Gastroesophageal sphincter (tissue), 4 donors: ENCODE data around the gene OVOL2. TPM values are rescaled to one million over a fixed set of nuclear protein-coding genes. Genes with fewer than 3 reads are reported as not detected.

Source experiments
- ATAC-seq: fragments of 150-250 bp; one replicate; pipeline ENCODE4 v1.9.1; 2016; ENCODE audit warnings: mild to moderate bottlenecking, moderate library complexity
- H3K27ac ChIP-seq, 4 donors: fragments of 200-600 bp; sonication (generic) in 3 of 4; 1 replicate in 3 of 4; 2 replicates in 1 of 4; pipeline ENCODE4 v1.5.1; 2016 to 2019
- H3K27me3 ChIP-seq: fragments of 200-600 bp; sonication (generic); one replicate; pipeline ENCODE4 v1.5.1; 2019
- H3K36me3 ChIP-seq, 2 donors: fragments of 200-600 bp; sonication (generic); one replicate each; pipeline ENCODE4 v1.5.1; 2019; ENCODE audit warnings: control low read depth in 1 of 2
- H3K4me1 ChIP-seq, 3 donors: fragments of 200-600 bp; sonication (generic); 1 replicate in 2 of 3; 2 replicates in 1 of 3; pipeline ENCODE4 v1.5.1; 2016 to 2019; ENCODE audit warnings: control low read depth in 2 of 3
- H3K4me3 ChIP-seq, 2 donors: fragments of 200-600 bp; sonication (generic); one replicate each; pipeline ENCODE4 v1.5.1; 2019; ENCODE audit warnings: mild to moderate bottlenecking in 1 of 2, moderate library complexity in 1 of 2
- H3K9me3 ChIP-seq, 3 donors: fragments of 200-600 bp; sonication (generic); one replicate each; pipeline ENCODE4 v1.5.1; 2017 to 2019; ENCODE audit warnings: control low read depth in 2 of 3
- CTCF ChIP-seq, 4 experiments: fragments of 200-600 bp in 2 of 4; fragments of 450-650 bp in 2 of 4; sonication (generic) in 1 of 4; IDR thresholded peaks; one replicate each; pipeline ENCODE4 v1.5.1; 2017 to 2019; ENCODE audit warnings: antibody characterized with exemption in 4 of 4, mild to moderate bottlenecking in 2 of 4, moderate library complexity in 2 of 4
- EP300 ChIP-seq: sonication (generic); formaldehyde crosslinking; IDR thresholded peaks from one replicate; pipeline ENCODE4 v1.6.1; 2017; ENCODE audit warnings: antibody characterized with exemption, mild to moderate bottlenecking
- POLR2A ChIP-seq, 2 donors: fragments of 450-650 bp; IDR thresholded peaks; one replicate each; pipeline ENCODE4 v1.6.1; 2017; ENCODE audit warnings: antibody characterized with exemption in 2 of 2, mild to moderate bottlenecking in 2 of 2, moderate library complexity in 1 of 2
- POLR2AphosphoS5 ChIP-seq: sonication (generic); formaldehyde crosslinking; IDR thresholded peaks from one replicate; pipeline ENCODE4 v1.6.1; 2017; ENCODE audit warnings: antibody characterized with exemption
- WGBS, 2 donors: methylation state at CpG; one replicate each; pipeline ENCODE4 v1.1.5; 2018; ENCODE audit warnings: low coverage in 1 of 2; 5-methylcytosine and 5-hydroxymethylcytosine counted together
- total RNA-seq, 4 donors: library from RNA; depleted of rRNA; stranded (reverse); fragments of >200 nt; gene quantifications; one replicate each; pipeline ENCODE4 v1.1.0, GENCODE V29; 2016

Gene OVOL2
- total RNA-seq, 4 donors from 2014 or later = 0.69 TPM; not detected in 3

- H3K4me3 ChIP-seq = no peak overlapping the region
- no peak for ATAC-seq
- WGBS, 2 donors = 0 to 3% methylated on average over 1 to 6 of the region's 14 CpGs
- no peaks in the 10 kb centered on the region for H3K36me3 ChIP-seq
- TF ChIP-seq CTCF (IDR thresholded peaks at IDR 0.05) = no peak
- no peak for TF ChIP-seq EP300
- no peak for TF ChIP-seq POLR2AphosphoS5
- no peak for TF ChIP-seq POLR2A (IDR thresholded peaks at IDR 0.05)
- H3K4me1 ChIP-seq = peaks cover 0 to 36% (median 19%) of the 10 kb centered on the region in 3 donors
- H3K27me3 ChIP-seq = peaks cover 100% of the 10 kb centered on the region
- no peaks in the 10 kb centered on the region for H3K9me3 ChIP-seq
- no peak overlapping the region for H3K27ac ChIP-seq
Measured at GRCh38 chr20:18057994-18058349, 256 bp upstream of the OVOL2 start.

GRCh38 chr20:18056174-18057100, 1.3 kb downstream of the OVOL2 start:
- H3K27me3 ChIP-seq = peaks cover 91% of the 10 kb centered on the region
- peak; percentile 13 for ATAC-seq
- WGBS, 2 donors = no CpG with 5 or more reads among the region's 103 CpGs
- H3K27ac ChIP-seq = no peak overlapping the region
- TF ChIP-seq CTCF (IDR thresholded peaks at IDR 0.05) = no peak
- TF ChIP-seq POLR2AphosphoS5 = no peak
- no peak for TF ChIP-seq EP300
- TF ChIP-seq POLR2A (IDR thresholded peaks at IDR 0.05) = no peak
- H3K36me3 ChIP-seq = no peaks in the 10 kb centered on the region
- peaks cover 0 to 36% (median 19%) of the 10 kb centered on the region in 3 donors for H3K4me1 ChIP-seq
- peak overlapping the region; percentile 4 to 50 for H3K4me3 ChIP-seq
- H3K9me3 ChIP-seq = no peaks in the 10 kb centered on the region

- H3K9me3 ChIP-seq = no peaks in the 10 kb centered on the region
Measured at GRCh38 chr20:18055261-18055660, 2.5 kb downstream of the OVOL2 start.

GRCh38 chr20:18052856-18053255, 4.9 kb downstream of the OVOL2 start:
- WGBS, 2 donors = 80 to 87% methylated on average over 3 to 4 of the region's 4 CpGs
- peaks cover 66% of the 10 kb centered on the region for H3K27me3 ChIP-seq
- H3K27ac ChIP-seq = no peak overlapping the region
- peaks cover 0 to 20% (median 14%) of the 10 kb centered on the region in 3 donors for H3K4me1 ChIP-seq
- no peaks in the 10 kb centered on the region for H3K36me3 ChIP-seq
- no peak for TF ChIP-seq CTCF (IDR thresholded peaks at IDR 0.05)
- TF ChIP-seq POLR2A (IDR thresholded peaks at IDR 0.05) = no peak
- no peak for TF ChIP-seq EP300
- no peak for TF ChIP-seq POLR2AphosphoS5
- H3K4me3 ChIP-seq = no peak overlapping the region
- H3K9me3 ChIP-seq = no peaks in the 10 kb centered on the region
- no peak for ATAC-seq

More at GRCh38 chr20:18055261-18055660, 2.5 kb downstream of the OVOL2 start:
- Histone ChIP-seq H3K27ac (no peak overlapping the region), H3K4me3 (no peak overlapping the region), H3K27me3 (peaks cover 79% of the 10 kb centered on the region), H3K4me1 (peaks cover 0 to 36% (median 19%) of the 10 kb centered on the region in 3 donors), H3K36me3 (no peaks in the 10 kb centered on the region)
- whole genome bisulfite sequencing, 2 donors = 0% methylated on average over 2 to 4 of the region's 11 CpGs
- TF ChIP-seq CTCF (IDR thresholded peaks at IDR 0.05) = no peak
- no peak for ATAC-seq

GRCh38 chr20:18050628-18051027, 7.1 kb downstream of the OVOL2 start:
- ATAC-seq = no peak
- Histone ChIP-seq H3K4me3 (no peak overlapping the region), H3K27ac (no peak overlapping the region), H3K36me3 (no peaks in the 10 kb centered on the region), H3K9me3 (no peaks in the 10 kb centered on the region), H3K27me3 (peaks cover 44% of the 10 kb centered on the region), H3K4me1 (no peaks in the 10 kb centered on the region)
- 14% methylated on average over 1 of the region's 1 CpG; no CpG with 5 or more reads in 1 of the 2 donors for WGBS, 2 donors
- TF ChIP-seq EP300 = no peak
- no peak for TF ChIP-seq POLR2AphosphoS5
- no peak for TF ChIP-seq POLR2A (IDR thresholded peaks at IDR 0.05)
- no peak for TF ChIP-seq CTCF (IDR thresholded peaks at IDR 0.05)
